NAMALWA (cell line): ENCODE measurements around the gene CWC25.
A peak's percentile ranks its signal among the peaks of the same experiment; 100 is the strongest.
"Not testable (repeated sequence)": the region's sequence is repeated elsewhere in the genome, so short reads cannot be mapped to it uniquely, and the experiment has no call there.

ENCODE experiments used
- DNase-seq: peaks from one replicate; pipeline ENCODE4 v3.0.0-alpha.2; 2015; ENCODE audit warnings: low spot score

The CWC25 gene

GRCh38 chr17:38852771-38853291 lies 27.7 kb upstream of the CWC25 start:
- peak; percentile 41 for DNase-seq

- DNase-seq, result no peak
Measured at GRCh38 chr17:38851434-38851833, 26.3 kb upstream of the CWC25 start.

GRCh38 chr17:38850374-38850773 lies 25.3 kb upstream of the CWC25 start:
- DNase-seq, result no peak

- no peak for DNase-seq
Measured at GRCh38 chr17:38848939-38849605, 24.0 kb upstream of the CWC25 start.

GRCh38 chr17:38848557-38848891 lies 23.4 kb upstream of the CWC25 start:
- no peak for DNase-seq

- peak; percentile 52 for DNase-seq
Measured at GRCh38 chr17:38844261-38844757, 19.2 kb upstream of the CWC25 start.

GRCh38 chr17:38825762-38826247 lies 684 bp upstream of the CWC25 start:
- no peak for DNase-seq

GRCh38 chr17:38815576-38816193 lies 9.4 kb downstream of the CWC25 start:
- DNase-seq, result peak; percentile 65

GRCh38 chr17:38809828-38810227 lies 15.3 kb downstream of the CWC25 start:
- DNase-seq, result no peak

GRCh38 chr17:38800237-38800760 lies 24.8 kb downstream of the CWC25 start:
- DNase-seq, result no peak

- DNase-seq, result peak; percentile 94
Measured at GRCh38 chr17:38799501-38800236, 25.5 kb downstream of the CWC25 start, which contains the start of gene PIP4K2B. PIP4K2B (minus strand) TSS chr17:38799556; CDS start chr17:38799424, 132 bp downstream.

- peak; percentile 71 for DNase-seq
Measured at GRCh38 chr17:38798614-38799500, 26.3 kb downstream of the CWC25 start.

- DNase-seq, result no peak
Measured at GRCh38 chr17:38797828-38798227, 27.3 kb downstream of the CWC25 start.

GRCh38 chr17:38797158-38797490 lies 28.0 kb downstream of the CWC25 start:
- no peak for DNase-seq

GRCh38 chr17:38796451-38797157 lies 28.5 kb downstream of the CWC25 start:
- no peak for DNase-seq

- DNase-seq, result no peak
Measured at GRCh38 chr17:38794221-38794620, 30.9 kb downstream of the CWC25 start.

- DNase-seq, result no peak
Measured at GRCh38 chr17:38791162-38791561, 34.0 kb downstream of the CWC25 start.

- DNase-seq, result not testable (repeated sequence)
Measured at GRCh38 chr17:38790148-38790707, 34.9 kb downstream of the CWC25 start.

GRCh38 chr17:38789185-38789584 lies 35.9 kb downstream of the CWC25 start:
- DNase-seq, result no peak

- DNase-seq, result not testable (repeated sequence)
Measured at GRCh38 chr17:38787999-38788398, 37.1 kb downstream of the CWC25 start.
